Keratinocyte (primary cell): Measurements from ENCODE around the gene CECR2. TPM values are rescaled to one million over a fixed set of nuclear protein-coding genes. Genes with fewer than 3 reads are reported as not detected.

ENCODE experiments used
- DNase-seq: peaks from one replicate; pipeline ENCODE4 v3.0.0-alpha.2; 2011; ENCODE audit warnings: low read depth, missing footprints, low spot score
- FAIRE-seq: peaks from 2 replicates; lab custom pipeline; 2011; peaks lifted over from hg19 to GRCh38; lab: Jason Lieb, UNC
- H2AFZ ChIP-seq: 2 replicates; pipeline ENCODE4 v1.6.0; 2012; ENCODE audit warnings: low read length, control low read depth, inconsistent platforms; ENCODE audit not compliant: control insufficient read depth
- H3K27ac ChIP-seq: 2 replicates; pipeline ENCODE4 v1.5.1; 2011; ENCODE audit warnings: low read length; ENCODE audit not compliant: control insufficient read depth, insufficient read depth
- H3K27me3 ChIP-seq: 3 replicates; pipeline ENCODE4 v1.6.0; 2011; ENCODE audit warnings: low read length; ENCODE audit not compliant: control insufficient read depth, insufficient read depth; ENCODE audit errors: extremely low read depth
- H3K36me3 ChIP-seq, 2 experiments: 2 replicates in 1 of 2; 3 replicates in 1 of 2; pipeline ENCODE4 v1.5.1; 2011; ENCODE audit warnings: low read length in 2 of 2, mild to moderate bottlenecking in 1 of 2; ENCODE audit not compliant: control insufficient read depth in 2 of 2, insufficient read depth in 2 of 2; ENCODE audit errors: extremely low read depth in 1 of 2
- H3K4me1 ChIP-seq: 3 replicates; pipeline ENCODE4 v1.5.1; 2011; ENCODE audit warnings: low read length; ENCODE audit not compliant: control insufficient read depth, insufficient read depth; ENCODE audit errors: extremely low read depth
- H3K4me2 ChIP-seq: 3 replicates; pipeline ENCODE4 v1.6.0; 2011; ENCODE audit warnings: low read depth, low read length; ENCODE audit not compliant: control insufficient read depth, insufficient read depth; ENCODE audit errors: extremely low read depth
- H3K4me3 ChIP-seq, 3 experiments: fragments of 200-600 bp in 1 of 3; sonication (generic) in 1 of 3; 2 replicates in 2 of 3; 3 replicates in 1 of 3; pipeline ENCODE4 v1.5.1; 2011 to 2016; ENCODE audit warnings: low read length in 3 of 3, mild to moderate bottlenecking in 3 of 3, control low read depth in 2 of 3, inconsistent platforms in 1 of 3, low read depth in 1 of 3, mixed read lengths in 1 of 3, mixed run types in 1 of 3, moderate library complexity in 1 of 3; ENCODE audit not compliant: control insufficient read depth in 2 of 3, insufficient read depth in 2 of 3; ENCODE audit errors: extremely low read depth in 1 of 3
- H3K79me2 ChIP-seq: 2 replicates; pipeline ENCODE4 v1.6.0; 2012; ENCODE audit warnings: low read length; ENCODE audit not compliant: control insufficient read depth, insufficient read depth
- H3K9ac ChIP-seq: 3 replicates; pipeline ENCODE4 v1.6.0; 2011; ENCODE audit warnings: low read length; ENCODE audit not compliant: control insufficient read depth, insufficient read depth; ENCODE audit errors: extremely low read depth
- H3K9me1 ChIP-seq: 3 replicates; pipeline ENCODE4 v1.6.0; 2011; ENCODE audit warnings: low read length; ENCODE audit not compliant: control insufficient read depth, insufficient read depth; ENCODE audit errors: extremely low read depth
- H3K9me3 ChIP-seq: 2 replicates; pipeline ENCODE4 v1.5.1; 2012; ENCODE audit warnings: low read depth, low read length; ENCODE audit not compliant: control insufficient read depth
- H4K20me1 ChIP-seq: 3 replicates; pipeline ENCODE4 v1.6.0; 2011; ENCODE audit warnings: low read length; ENCODE audit not compliant: control insufficient read depth, insufficient read depth; ENCODE audit errors: extremely low read depth
- CTCF ChIP-seq, 3 experiments: IDR thresholded peaks in 1 of 3; conservative IDR thresholded peaks in 1 of 3; optimal IDR thresholded peaks in 1 of 3; 2 replicates in 2 of 3; 3 replicates in 1 of 3; pipeline versions ENCODE3 to v1.5.1; 2011; ENCODE audit warnings: low read length in 3 of 3, mild to moderate bottlenecking in 3 of 3, moderate library complexity in 2 of 3, control low read depth in 1 of 3, inconsistent platforms in 1 of 3; ENCODE audit not compliant: insufficient read depth in 2 of 3; ENCODE audit errors: extremely low read depth in 1 of 3
- EZH2 ChIP-seq: IDR thresholded peaks from one replicate; pipeline ENCODE4 v1.6.1; 2012; ENCODE audit warnings: inconsistent platforms, mild to moderate bottlenecking, low read length, moderate library complexity
- dilution Hi-C: fragments of 300-500 bp; cut with MboI; formaldehyde crosslinking; loops from one replicate; pipeline ENCODE4 v1.7.0; 2020; ENCODE audit warnings: low sequenced_read_pairs; ENCODE audit not compliant: extremely low pct_ligation_motif_present
- polyA plus RNA-seq, 5 experiments: library from polyadenylated mRNA; depleted of rRNA in 3 of 5; stranded (reverse) in 3 of 5; stranded (forward) in 1 of 5; unstranded in 1 of 5; fragments of >200 nt; gene quantifications; 1 replicate in 1 of 5; 2 replicates in 3 of 5; 3 replicates in 1 of 5; pipeline versions ENCODE4 v1.2.1 to v1.2.3, GENCODE V29; 2011 to 2012; ENCODE audit warnings: missing spikeins in 2 of 5, low read depth in 1 of 5, low replicate concordance in 1 of 5

Gene CECR2
- polyA plus RNA-seq, 1 donor (not counting 4 experiments of a cell fraction or from before 2014, with no cell fraction given), result not detected

GRCh38 chr22:17381192-17381913, 12.1 kb downstream of the CECR2 start:
- Histone ChIP-seq H4K20me1 (no peaks in the 10 kb centered on the region), H3K9ac (no peak overlapping the region)
- no peak for FAIRE-seq

GRCh38 chr22:17384612-17385330, 15.5 kb downstream of the CECR2 start:
- no peak overlapping the region for H3K9ac ChIP-seq
- no peaks in the 10 kb centered on the region for H3K79me2 ChIP-seq
- no peaks in the 10 kb centered on the region for H3K4me1 ChIP-seq
- H3K27me3 ChIP-seq, result no peaks in the 10 kb centered on the region
- H3K4me3 ChIP-seq, result no peak overlapping the region
- FAIRE-seq, result no peak
- no peak overlapping the region for H3K27ac ChIP-seq
- no peaks in the 10 kb centered on the region for H3K9me1 ChIP-seq
- dilution Hi-C loops, result no loop called here
- H3K4me2 ChIP-seq, result no peak overlapping the region
- TF ChIP-seq EZH2 (no peak), CTCF (optimal IDR thresholded peaks at IDR 0.05 in 1 of 3, IDR thresholded peaks at IDR 0.05 in 1 of 3, conservative IDR thresholded peaks at IDR 0.05 in 1 of 3; ENCODE audit: extremely low read depth in 1 of 3, insufficient read depth in 2 of 3, low read length in 3 of 3) (no peak)
- DNase-seq, result no peak
- H4K20me1 ChIP-seq, result no peaks in the 10 kb centered on the region
- no peaks in the 10 kb centered on the region for H3K36me3 ChIP-seq
- no peaks in the 10 kb centered on the region for H3K9me3 ChIP-seq
- H2AFZ ChIP-seq, result no peak overlapping the region

More at GRCh38 chr22:17381192-17381913, 12.1 kb downstream of the CECR2 start:
- no peak overlapping the region for H2AFZ ChIP-seq
- no peak overlapping the region for H3K4me3 ChIP-seq
- no peak overlapping the region for H3K4me2 ChIP-seq
- DNase-seq, result no peak
- dilution Hi-C loops, result no loop called here
- no peaks in the 10 kb centered on the region for H3K27me3 ChIP-seq
- H3K4me1 ChIP-seq, result no peaks in the 10 kb centered on the region
- H3K9me3 ChIP-seq, result no peaks in the 10 kb centered on the region
- H3K9me1 ChIP-seq, result no peaks in the 10 kb centered on the region
- H3K79me2 ChIP-seq, result no peaks in the 10 kb centered on the region
- H3K36me3 ChIP-seq, result no peaks in the 10 kb centered on the region
- TF ChIP-seq EZH2 (no peak), CTCF (optimal IDR thresholded peaks at IDR 0.05 in 1 of 3, IDR thresholded peaks at IDR 0.05 in 1 of 3, conservative IDR thresholded peaks at IDR 0.05 in 1 of 3; ENCODE audit: extremely low read depth in 1 of 3, insufficient read depth in 2 of 3, low read length in 3 of 3) (no peak)
- no peak overlapping the region for H3K27ac ChIP-seq
